ENCODE measurements around the gene CASP9.
A peak's percentile ranks its signal among the peaks of the same experiment; 100 is the strongest.

Gene CASP9

GRCh38 chr1:15543251-15543588 lies 19.2 kb upstream of the CASP9 start:
- H3K9ac ChIP-seq (ENCODE audit: low read length) = no peak overlapping the region
- H4K91ac ChIP-seq (ENCODE audit: low read length) = no peak overlapping the region
- H2BK12ac ChIP-seq (ENCODE audit: low read length in 2 of 2) = no peak overlapping the region
- H2BK15ac ChIP-seq (ENCODE audit: low read depth, poor library complexity, severe bottlenecking) = no peak overlapping the region
- no peak overlapping the region for H3K4ac ChIP-seq (ENCODE audit: low read depth in 1 of 2, low read length in 2 of 2)
- H2AFZ ChIP-seq (ENCODE audit: low read depth, low read length) = no peak overlapping the region
- H3K36me3 ChIP-seq (ENCODE audit: control insufficient read depth in 1 of 2, insufficient read depth in 2 of 2, low read depth in 1 of 2, low read length in 2 of 2) = peaks cover 41 to 96% of the 10 kb centered on the region in 2 experiments
- H3K18ac ChIP-seq (ENCODE audit: low read depth in 1 of 2, low read length in 2 of 2) = no peak overlapping the region
- H2BK5ac ChIP-seq (ENCODE audit: low read depth, low read length, poor library complexity, severe bottlenecking) = no peak overlapping the region
- H3K4me1 ChIP-seq (ENCODE audit: control insufficient read depth, insufficient read depth, low read depth, low read length) = peaks cover 3% of the 10 kb centered on the region
- peaks cover 16% of the 10 kb centered on the region for H3K79me1 ChIP-seq (replicated peaks; ENCODE audit: low read length, poor library complexity, severe bottlenecking)
- 98% methylated on average over 5 of the region's 5 CpGs for WGBS
- H3K4me2 ChIP-seq (ENCODE audit: low read length, poor library complexity, severe bottlenecking) = no peak overlapping the region
- no peaks in the 10 kb centered on the region for H3K27me3 ChIP-seq (ENCODE audit: control insufficient read depth in 1 of 2, insufficient read depth in 1 of 2, low read length in 2 of 2)
- no peaks in the 10 kb centered on the region for H3K9me3 ChIP-seq (ENCODE audit: control insufficient read depth, low read length)
- no peak overlapping the region for H3K14ac ChIP-seq (ENCODE audit: low read length in 2 of 2)
- H2AK5ac ChIP-seq (ENCODE audit: low read length, severe bottlenecking) = no peak overlapping the region
- H4K8ac ChIP-seq (ENCODE audit: low read length) = no peak overlapping the region
- H3K4me3 ChIP-seq (ENCODE audit: insufficient read depth in 1 of 2, low read depth in 1 of 2, low read length in 2 of 2) = no peak overlapping the region
- no peak for DNase-seq
- H2BK120ac ChIP-seq (ENCODE audit: low read depth, low read length) = no peak overlapping the region
- H3K23ac ChIP-seq (ENCODE audit: low read length in 2 of 2) = no peak overlapping the region
- H3K27ac ChIP-seq (ENCODE audit: low read length, poor library complexity, severe bottlenecking) = peak overlapping the region; percentile 20

GRCh38 chr1:15542388-15543250 lies 18.6 kb upstream of the CASP9 start:
- no peak overlapping the region for H3K27ac ChIP-seq (ENCODE audit: low read length, poor library complexity, severe bottlenecking)
- no peak overlapping the region for H2BK5ac ChIP-seq (ENCODE audit: low read depth, low read length, poor library complexity, severe bottlenecking)
- H4K91ac ChIP-seq (ENCODE audit: low read length) = no peak overlapping the region
- peaks cover 3% of the 10 kb centered on the region for H3K4me1 ChIP-seq (ENCODE audit: control insufficient read depth, insufficient read depth, low read depth, low read length)
- H3K79me1 ChIP-seq (replicated peaks; ENCODE audit: low read length, poor library complexity, severe bottlenecking) = peaks cover 16% of the 10 kb centered on the region
- no peak overlapping the region for H4K8ac ChIP-seq (ENCODE audit: low read length)
- no peak overlapping the region for H3K14ac ChIP-seq (ENCODE audit: low read length in 2 of 2)
- H2AK5ac ChIP-seq (ENCODE audit: low read length, severe bottlenecking) = no peak overlapping the region
- no peaks in the 10 kb centered on the region for H3K9me3 ChIP-seq (ENCODE audit: control insufficient read depth, low read length)
- no peak overlapping the region for H3K4ac ChIP-seq (ENCODE audit: low read depth in 1 of 2, low read length in 2 of 2)
- WGBS = 97% methylated on average over 7 of the region's 7 CpGs
- H3K27me3 ChIP-seq (ENCODE audit: control insufficient read depth in 1 of 2, insufficient read depth in 1 of 2, low read length in 2 of 2) = no peaks in the 10 kb centered on the region
- H2BK120ac ChIP-seq (ENCODE audit: low read depth, low read length) = no peak overlapping the region
- H3K23ac ChIP-seq (ENCODE audit: low read length in 2 of 2) = no peak overlapping the region
- H2BK15ac ChIP-seq (ENCODE audit: low read depth, poor library complexity, severe bottlenecking) = no peak overlapping the region
- H3K4me2 ChIP-seq (ENCODE audit: low read length, poor library complexity, severe bottlenecking) = no peak overlapping the region
- no peak overlapping the region for H2BK12ac ChIP-seq (ENCODE audit: low read length in 2 of 2)
- no peak for DNase-seq
- H3K9ac ChIP-seq (ENCODE audit: low read length) = no peak overlapping the region
- H3K4me3 ChIP-seq (ENCODE audit: insufficient read depth in 1 of 2, low read depth in 1 of 2, low read length in 2 of 2) = no peak overlapping the region
- peaks cover 39 to 94% of the 10 kb centered on the region in 2 experiments for H3K36me3 ChIP-seq (ENCODE audit: control insufficient read depth in 1 of 2, insufficient read depth in 2 of 2, low read depth in 1 of 2, low read length in 2 of 2)
- no peak overlapping the region for H2AFZ ChIP-seq (ENCODE audit: low read depth, low read length)
- H3K18ac ChIP-seq (ENCODE audit: low read depth in 1 of 2, low read length in 2 of 2) = no peak overlapping the region

- H4K8ac ChIP-seq (ENCODE audit: low read length) = no peak overlapping the region
- H3K36me3 ChIP-seq (ENCODE audit: control insufficient read depth in 1 of 2, insufficient read depth in 2 of 2, low read depth in 1 of 2, low read length in 2 of 2) = peaks cover 34 to 93% of the 10 kb centered on the region in 2 experiments
- H4K91ac ChIP-seq (ENCODE audit: low read length) = no peak overlapping the region
- H2AK5ac ChIP-seq (ENCODE audit: low read length, severe bottlenecking) = no peak overlapping the region
- no peak overlapping the region for H3K4me2 ChIP-seq (ENCODE audit: low read length, poor library complexity, severe bottlenecking)
- H3K27me3 ChIP-seq (ENCODE audit: control insufficient read depth in 1 of 2, insufficient read depth in 1 of 2, low read length in 2 of 2) = no peaks in the 10 kb centered on the region
- DNase-seq = no peak
- H3K4me3 ChIP-seq (ENCODE audit: insufficient read depth in 1 of 2, low read depth in 1 of 2, low read length in 2 of 2) = no peak overlapping the region
- H3K4ac ChIP-seq (ENCODE audit: low read depth in 1 of 2, low read length in 2 of 2) = no peak overlapping the region
- H2BK5ac ChIP-seq (ENCODE audit: low read depth, low read length, poor library complexity, severe bottlenecking) = no peak overlapping the region
- H3K14ac ChIP-seq (ENCODE audit: low read length in 2 of 2) = no peak overlapping the region
- no peak overlapping the region for H2BK15ac ChIP-seq (ENCODE audit: low read depth, poor library complexity, severe bottlenecking)
- H2AFZ ChIP-seq (ENCODE audit: low read depth, low read length) = no peak overlapping the region
- H3K18ac ChIP-seq (ENCODE audit: low read depth in 1 of 2, low read length in 2 of 2) = no peak overlapping the region
- 100% methylated on average over 2 of the region's 4 CpGs for WGBS
- no peak overlapping the region for H2BK12ac ChIP-seq (ENCODE audit: low read length in 2 of 2)
- no peak overlapping the region for H2BK120ac ChIP-seq (ENCODE audit: low read depth, low read length)
- H3K9me3 ChIP-seq (ENCODE audit: control insufficient read depth, low read length) = no peaks in the 10 kb centered on the region
- peaks cover 3% of the 10 kb centered on the region for H3K4me1 ChIP-seq (ENCODE audit: control insufficient read depth, insufficient read depth, low read depth, low read length)
- H3K23ac ChIP-seq (ENCODE audit: low read length in 2 of 2) = no peak overlapping the region
- no peak overlapping the region for H3K9ac ChIP-seq (ENCODE audit: low read length)
- H3K27ac ChIP-seq (ENCODE audit: low read length, poor library complexity, severe bottlenecking) = no peak overlapping the region
- peaks cover 16% of the 10 kb centered on the region for H3K79me1 ChIP-seq (replicated peaks; ENCODE audit: low read length, poor library complexity, severe bottlenecking)
Measured at GRCh38 chr1:15541231-15541792, 17.3 kb upstream of the CASP9 start.

GRCh38 chr1:15540186-15540585 lies 16.2 kb upstream of the CASP9 start:
- Histone ChIP-seq H2BK12ac (ENCODE audit: low read length in 2 of 2) (no peak overlapping the region), H2BK15ac (ENCODE audit: low read depth, poor library complexity, severe bottlenecking) (no peak overlapping the region), H3K27ac (ENCODE audit: low read length, poor library complexity, severe bottlenecking) (no peak overlapping the region), H2BK5ac (ENCODE audit: low read depth, low read length, poor library complexity, severe bottlenecking) (no peak overlapping the region), H3K23ac (ENCODE audit: low read length in 2 of 2) (no peak overlapping the region), H2AK5ac (ENCODE audit: low read length, severe bottlenecking) (no peak overlapping the region), H3K4me2 (ENCODE audit: low read length, poor library complexity, severe bottlenecking) (no peak overlapping the region), H3K4ac (ENCODE audit: low read depth in 1 of 2, low read length in 2 of 2) (no peak overlapping the region), H2BK120ac (ENCODE audit: low read depth, low read length) (no peak overlapping the region), H3K4me1 (ENCODE audit: control insufficient read depth, insufficient read depth, low read depth, low read length) (peaks cover 3% of the 10 kb centered on the region), H3K36me3 (ENCODE audit: control insufficient read depth in 1 of 2, insufficient read depth in 2 of 2, low read depth in 1 of 2, low read length in 2 of 2) (peaks cover 33 to 91% of the 10 kb centered on the region in 2 experiments), H3K18ac (ENCODE audit: low read depth in 1 of 2, low read length in 2 of 2) (no peak overlapping the region), H3K4me3 (ENCODE audit: insufficient read depth in 1 of 2, low read depth in 1 of 2, low read length in 2 of 2) (no peak overlapping the region), H3K9ac (ENCODE audit: low read length) (no peak overlapping the region), H4K8ac (ENCODE audit: low read length) (no peak overlapping the region), H2AFZ (ENCODE audit: low read depth, low read length) (no peak overlapping the region), H4K91ac (ENCODE audit: low read length) (no peak overlapping the region), H3K27me3 (ENCODE audit: control insufficient read depth in 1 of 2, insufficient read depth in 1 of 2, low read length in 2 of 2) (no peaks in the 10 kb centered on the region), H3K9me3 (ENCODE audit: control insufficient read depth, low read length) (no peaks in the 10 kb centered on the region), H3K14ac (ENCODE audit: low read length in 2 of 2) (no peak overlapping the region), H3K79me1 (replicated peaks; ENCODE audit: low read length, poor library complexity, severe bottlenecking) (peaks cover 16% of the 10 kb centered on the region)
- peak; percentile 42 for DNase-seq
- WGBS = 84% methylated on average over 7 of the region's 8 CpGs
